Stimulated activated CD8-positive, alpha-beta memory T cell treated with anti-CD3 and anti-CD28 coated beads, Interleukin-12 subunit alpha, Interleukin-12 subunit beta, amount 100 ng/mL, for 24 hours (primary cell): ENCODE measurements around the gene LMTK2.

ENCODE experiments used
- DNase-seq: peaks from one replicate; pipeline ENCODE4 v3.0.0-alpha.2; 2020; ENCODE audit errors: extremely low read depth

LMTK2 gene

GRCh38 chr7:98234429-98235147 is 127.9 kb downstream of the LMTK2 start:
- no peak for DNase-seq

GRCh38 chr7:98235901-98236300 is 129.2 kb downstream of the LMTK2 start:
- DNase-seq, result no peak

GRCh38 chr7:98236355-98237185 is 129.9 kb downstream of the LMTK2 start:
- no peak for DNase-seq

GRCh38 chr7:98238076-98238475 is 131.4 kb downstream of the LMTK2 start:
- DNase-seq, result no peak

GRCh38 chr7:98238976-98239375 is 132.3 kb downstream of the LMTK2 start:
- DNase-seq, result no peak

- DNase-seq, result no peak
Observed at GRCh38 chr7:98240961-98241673, 134.5 kb downstream of the LMTK2 start.

- no peak for DNase-seq
Observed at GRCh38 chr7:98241674-98242241, 135.1 kb downstream of the LMTK2 start.

GRCh38 chr7:98242342-98242741 is 135.7 kb downstream of the LMTK2 start:
- no peak for DNase-seq

- DNase-seq, result no peak
Observed at GRCh38 chr7:98242934-98243333, 136.3 kb downstream of the LMTK2 start.

GRCh38 chr7:98244871-98245270 is 138.2 kb downstream of the LMTK2 start:
- no peak for DNase-seq

- no peak for DNase-seq
Observed at GRCh38 chr7:98248156-98248555, 141.5 kb downstream of the LMTK2 start.

- no peak for DNase-seq
Observed at GRCh38 chr7:98249106-98249505, 142.4 kb downstream of the LMTK2 start.

- DNase-seq, result no peak
Observed at GRCh38 chr7:98250789-98251188, 144.1 kb downstream of the LMTK2 start.

- DNase-seq, result no peak
Observed at GRCh38 chr7:98251231-98251600, 144.6 kb downstream of the LMTK2 start.

GRCh38 chr7:98251601-98252424 is 145.2 kb downstream of the LMTK2 start, which contains the start of gene TECPR1:
Gene TECPR1 (minus strand): TSS chr7:98252232. CDS start chr7:98246146, 6,086 bp downstream.
- peak; percentile 74 for DNase-seq

- no peak for DNase-seq
Observed at GRCh38 chr7:98252425-98253054, 145.9 kb downstream of the LMTK2 start.

- DNase-seq, result no peak
Observed at GRCh38 chr7:98254516-98254915, 147.9 kb downstream of the LMTK2 start.

- no peak for DNase-seq
Observed at GRCh38 chr7:98254951-98255610, 148.4 kb downstream of the LMTK2 start.

- no peak for DNase-seq
Observed at GRCh38 chr7:98256431-98256830, 149.8 kb downstream of the LMTK2 start.

GRCh38 chr7:98257701-98258100 is 151.0 kb downstream of the LMTK2 start:
- no peak for DNase-seq
